GM18868 (cell line): ENCODE data around the gene TFF2.

Source experiments
- ATAC-seq: cut with Tn5 transposase; IDR thresholded peaks from one replicate; pipeline ENCODE4 v1.9.1; 2021; ENCODE audit warnings: mild to moderate bottlenecking, moderate library complexity; ENCODE audit not compliant: unreplicated experiment

TFF2 gene

GRCh38 chr21:42366292-42367010, 15.7 kb upstream of the TFF2 start, which contains the start of gene TFF1:
Gene TFF1 (minus strand): TSS chr21:42366535. CDS start chr21:42366495, 40 bp downstream.
- no peak for ATAC-seq

DNA sequence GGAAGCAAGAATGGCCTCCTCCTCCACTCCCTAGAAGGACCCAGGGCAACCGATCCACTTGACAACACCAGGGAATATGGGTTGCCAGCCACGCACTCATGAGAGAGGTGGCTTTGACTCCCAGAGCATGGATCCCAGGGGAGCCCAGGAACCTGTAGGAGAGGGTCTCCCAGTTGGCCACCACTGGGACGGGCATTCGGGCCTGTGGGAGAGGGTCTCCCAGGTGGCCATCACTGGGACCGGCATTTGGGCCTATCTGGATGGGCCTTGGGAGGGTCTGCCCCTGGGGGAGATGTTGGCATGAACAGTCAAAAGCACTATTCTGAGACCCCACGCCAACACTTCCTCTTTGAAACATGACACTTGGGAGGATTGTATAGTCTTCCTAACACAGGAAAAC, 15.0 kb upstream of the TFF2 start:
- ATAC-seq, result no peak

GRCh38 chr21:42364304-42364865, 13.6 kb upstream of the TFF2 start:
- ATAC-seq, result no peak

GRCh38 chr21:42363312-42363711, 12.5 kb upstream of the TFF2 start:
- ATAC-seq, result no peak

DNA sequence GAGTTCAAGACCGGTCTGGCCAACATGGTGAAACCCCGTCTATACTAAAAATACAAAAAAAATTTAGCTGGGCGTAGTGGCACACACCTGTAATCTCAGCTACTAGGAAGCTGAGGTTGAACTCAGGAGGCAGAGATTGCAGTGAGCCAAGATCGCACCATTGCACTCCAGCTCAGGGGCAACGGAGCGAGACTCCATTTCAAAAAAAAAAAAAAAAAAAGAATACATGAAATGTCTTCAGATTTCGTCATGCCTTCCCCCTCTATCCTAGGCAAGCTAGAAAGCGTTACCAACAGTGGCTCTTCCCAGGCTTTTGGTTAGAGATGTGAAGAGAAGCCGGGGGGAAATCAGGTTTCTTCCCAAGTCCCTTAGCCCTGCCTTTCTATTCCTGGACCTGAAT, 11.9 kb upstream of the TFF2 start:
- ATAC-seq, result no peak

GRCh38 chr21:42362198-42362597, 11.4 kb upstream of the TFF2 start:
- ATAC-seq, result no peak

DNA sequence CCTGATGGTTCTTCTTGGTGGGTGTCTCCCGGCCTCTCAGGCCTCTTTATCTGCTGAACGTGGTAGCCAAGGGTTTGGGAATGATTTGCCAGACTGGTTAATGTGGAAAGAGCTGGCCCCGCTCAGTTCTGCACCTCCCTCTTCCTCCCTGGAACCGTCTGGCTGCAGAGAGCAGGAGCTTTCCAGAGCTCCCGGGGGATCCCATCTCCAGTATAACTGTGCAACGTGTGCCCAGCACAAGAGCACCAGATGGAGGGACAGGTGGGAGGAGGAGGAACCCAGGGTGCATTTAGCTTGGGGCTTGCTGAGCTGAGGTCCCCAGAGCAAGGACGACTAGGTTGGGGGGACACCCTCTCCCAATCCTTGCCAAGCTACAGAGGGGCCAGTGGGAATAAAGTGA, 10.5 kb upstream of the TFF2 start:
- ATAC-seq, result no peak

- no peak for ATAC-seq
These were observed 9.5 kb upstream of the TFF2 start for GRCh38 chr21:42360317-42360716.

- no peak for ATAC-seq
These were observed 8.1 kb upstream of the TFF2 start for GRCh38 chr21:42358937-42359336.

GRCh38 chr21:42358261-42358660, 7.5 kb upstream of the TFF2 start:
- ATAC-seq, result no peak

GRCh38 chr21:42357307-42357706, 6.5 kb upstream of the TFF2 start:
- ATAC-seq, result no peak

DNA sequence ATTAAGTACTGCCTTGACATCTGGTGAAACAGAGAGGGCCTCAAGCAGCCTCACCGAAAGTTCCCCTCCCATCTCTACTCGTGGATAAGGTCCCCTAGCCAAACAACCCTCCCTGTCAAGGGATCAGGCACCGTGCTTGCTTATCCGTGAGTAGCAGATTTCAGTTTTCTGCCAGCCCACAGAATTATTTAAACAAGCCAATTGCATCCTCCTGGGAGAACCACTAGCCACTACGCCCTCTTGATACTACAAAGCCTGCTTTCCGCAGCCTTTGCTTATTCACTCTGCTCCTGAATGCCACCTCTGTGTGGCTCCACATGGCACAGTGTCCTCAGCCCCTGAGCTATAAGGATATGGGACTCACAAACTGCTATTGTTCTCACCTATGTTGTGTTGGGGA, 5.9 kb upstream of the TFF2 start:
- no peak for ATAC-seq

- ATAC-seq, result no peak
These were observed 5.3 kb upstream of the TFF2 start for GRCh38 chr21:42356046-42356445.

- no peak for ATAC-seq
These were observed 2.8 kb upstream of the TFF2 start for GRCh38 chr21:42353623-42354022.

- ATAC-seq, result no peak
These were observed 1.8 kb upstream of the TFF2 start for GRCh38 chr21:42352441-42353095.

- no peak for ATAC-seq
These were observed 1.0 kb upstream of the TFF2 start for GRCh38 chr21:42351626-42352440.

DNA sequence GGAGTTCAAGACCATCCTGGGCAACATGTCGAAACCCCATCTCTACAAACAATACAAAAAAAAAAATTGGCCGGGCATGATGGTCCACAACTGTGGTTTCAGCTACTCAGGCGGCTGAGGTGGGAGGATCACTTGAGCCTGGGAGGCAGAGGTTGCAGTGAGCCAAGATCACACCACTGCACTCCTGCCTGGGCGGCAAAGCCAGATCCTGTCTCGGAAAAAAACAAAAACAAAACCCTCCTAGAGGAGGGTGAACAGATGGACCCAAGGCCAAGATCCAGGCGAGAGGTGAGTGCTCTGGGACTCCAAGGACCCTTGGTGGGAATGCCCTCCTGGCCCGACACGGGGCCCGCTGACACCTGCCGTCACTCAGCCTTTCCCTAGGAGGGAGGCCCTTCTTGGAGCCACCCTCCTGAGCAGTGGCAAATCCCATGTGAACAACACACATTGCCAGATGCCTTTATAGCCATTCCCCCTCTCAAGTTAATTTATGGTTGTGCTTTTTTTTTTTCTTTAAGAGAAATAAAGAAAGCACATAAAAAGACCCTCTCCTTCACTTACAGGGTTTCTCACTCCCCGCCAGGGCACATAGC, 380 bp downstream of the TFF2 start:
- ATAC-seq, result no peak

- no peak for ATAC-seq
These were observed 1.1 kb downstream of the TFF2 start for GRCh38 chr21:42349420-42350317.

DNA sequence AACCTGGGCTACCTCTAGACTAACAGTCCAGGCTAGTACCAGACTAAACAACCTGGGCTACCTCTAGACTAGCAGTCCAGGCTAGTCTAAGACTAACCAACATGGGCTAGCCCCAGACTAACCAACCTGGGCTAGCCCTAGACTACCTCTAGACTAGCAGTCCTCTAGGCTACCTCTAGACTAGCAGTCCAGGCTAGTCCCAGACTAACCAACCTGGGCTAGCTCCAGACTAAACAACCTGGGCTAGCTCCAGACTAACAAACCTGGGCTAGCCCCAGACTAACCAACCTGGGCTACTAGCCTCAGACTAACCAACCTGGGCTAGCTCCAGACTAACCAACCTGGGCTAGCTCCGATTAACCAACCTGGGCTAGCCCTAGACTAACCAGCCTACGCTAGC, 2.0 kb downstream of the TFF2 start:
- ATAC-seq, result no peak
